Measurements from ENCODE around the gene CKS1B. TPM values are rescaled to one million over a fixed set of nuclear protein-coding genes. Genes with fewer than 3 reads are reported as not detected.

Gene CKS1B
- total RNA-seq, 1 donor from 2014 or later = 158 TPM

DNA sequence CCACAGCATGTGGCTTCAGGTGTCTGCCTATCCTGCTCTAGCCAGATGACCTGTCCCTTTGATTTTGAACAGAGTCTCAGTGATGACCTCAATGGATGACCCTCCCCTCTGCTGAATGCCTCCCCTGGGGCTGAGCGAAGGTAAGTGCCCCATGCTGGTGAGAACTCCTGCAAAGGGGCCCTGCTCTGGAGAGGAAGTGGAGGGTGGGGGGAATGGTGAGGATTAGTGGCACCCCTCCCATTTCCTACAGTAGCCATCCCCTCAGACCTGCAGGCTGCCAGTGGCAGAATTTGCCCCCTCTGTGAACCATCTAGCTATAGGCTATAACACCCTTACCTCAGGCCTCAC, 34.3 kb upstream of the CKS1B start:
- no peak for DNase-seq (ENCODE audit: low spot score)
- H3K4me1 Mint-ChIP-seq (ENCODE audit: low read depth) = peaks cover 84% of the 10 kb centered on the region
- H3K36me3 Mint-ChIP-seq (ENCODE audit: low read depth) = peaks cover 6% of the 10 kb centered on the region
- intact Hi-C loops (cut with micrococcal nuclease) = no loop called here
- peak overlapping the region; percentile 70 for H3K4me3 Mint-ChIP-seq
- no peaks in the 10 kb centered on the region for H3K9me3 Mint-ChIP-seq
- H3K27ac Mint-ChIP-seq = peak overlapping the region; percentile 93
- no peaks in the 10 kb centered on the region for H3K27me3 Mint-ChIP-seq (ENCODE audit: insufficient read depth)

DNA sequence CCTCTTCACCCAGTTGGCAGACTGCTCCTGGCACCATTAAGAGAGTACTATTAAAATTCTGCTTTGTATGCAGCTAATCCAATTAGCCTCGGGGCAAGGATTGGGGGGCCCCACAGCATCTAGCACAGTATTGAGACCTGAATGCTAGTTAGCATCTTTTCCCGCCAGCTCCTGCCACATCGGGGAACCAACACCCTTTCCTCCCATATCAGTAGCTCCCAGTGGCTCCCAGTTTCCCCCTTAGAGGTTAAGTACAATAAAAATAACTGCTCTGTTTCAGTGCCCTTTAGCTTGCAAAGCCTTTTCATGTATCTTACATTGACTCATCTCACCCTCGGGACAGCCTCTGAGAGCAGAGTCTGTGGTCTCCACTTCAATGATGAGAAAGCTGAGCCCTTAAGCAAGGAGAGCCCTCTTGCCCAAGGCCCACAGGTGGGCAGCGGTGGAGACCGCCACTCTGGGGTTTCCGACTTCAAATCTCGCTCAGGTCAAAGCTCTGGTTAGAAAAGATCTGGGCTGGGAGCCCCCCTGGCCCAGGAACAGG, 33.8 kb upstream of the CKS1B start:
- no peak for DNase-seq (ENCODE audit: low spot score)
- peak overlapping the region; percentile 70 for H3K4me3 Mint-ChIP-seq

DNA sequence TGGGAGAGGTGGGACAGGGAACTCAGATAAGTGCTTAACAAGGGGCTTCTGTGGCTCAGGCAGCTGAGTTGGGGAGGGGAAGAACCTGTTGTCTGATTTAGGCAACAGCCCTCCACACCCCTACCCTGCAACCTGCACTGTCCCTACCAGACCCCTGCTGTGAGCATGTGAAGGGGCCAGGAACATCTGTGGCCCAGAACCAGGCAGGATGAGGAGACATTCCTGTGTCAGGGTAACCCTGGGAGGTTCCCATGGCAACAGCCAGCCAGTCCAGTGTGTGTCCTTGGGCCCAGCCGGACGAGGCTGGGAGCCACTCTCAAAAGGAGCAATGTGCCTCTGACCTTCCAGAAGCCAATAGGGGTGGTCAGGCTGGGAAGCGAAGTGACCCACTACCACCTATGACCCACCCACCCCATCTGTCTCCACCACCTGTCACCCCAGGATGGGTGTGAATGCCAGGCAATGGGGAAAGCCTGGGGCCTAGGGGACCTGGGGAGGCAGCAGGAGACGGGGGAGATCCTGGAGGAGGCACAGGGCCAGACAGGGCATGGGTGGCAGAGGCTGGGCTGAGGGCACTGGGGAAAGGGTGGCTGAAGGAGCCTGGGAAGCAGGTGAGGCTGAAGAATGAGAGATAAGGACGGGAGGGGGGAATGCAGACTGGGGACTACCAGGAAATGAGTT, 33.0 kb upstream of the CKS1B start:
- intact Hi-C loops (cut with micrococcal nuclease) = no loop called here
- DNase-seq (ENCODE audit: low spot score) = no peak
- Mint-ChIP-seq H3K36me3 (ENCODE audit: low read depth) (peaks cover 10% of the 10 kb centered on the region), H3K27me3 (ENCODE audit: insufficient read depth) (no peaks in the 10 kb centered on the region), H3K9me3 (no peaks in the 10 kb centered on the region), H3K27ac (peak overlapping the region; percentile 93), H3K4me1 (ENCODE audit: low read depth) (peaks cover 74% of the 10 kb centered on the region), H3K4me3 (peak overlapping the region; percentile 70)

More for the DNA sequence above, 33.8 kb upstream of the CKS1B start:
- intact Hi-C loops (cut with micrococcal nuclease) = no loop called here
- H3K36me3 Mint-ChIP-seq (ENCODE audit: low read depth) = peaks cover 6% of the 10 kb centered on the region
- H3K27ac Mint-ChIP-seq = peak overlapping the region; percentile 93
- no peaks in the 10 kb centered on the region for H3K27me3 Mint-ChIP-seq (ENCODE audit: insufficient read depth)
- H3K4me1 Mint-ChIP-seq (ENCODE audit: low read depth) = peaks cover 78% of the 10 kb centered on the region
- no peaks in the 10 kb centered on the region for H3K9me3 Mint-ChIP-seq

DNA sequence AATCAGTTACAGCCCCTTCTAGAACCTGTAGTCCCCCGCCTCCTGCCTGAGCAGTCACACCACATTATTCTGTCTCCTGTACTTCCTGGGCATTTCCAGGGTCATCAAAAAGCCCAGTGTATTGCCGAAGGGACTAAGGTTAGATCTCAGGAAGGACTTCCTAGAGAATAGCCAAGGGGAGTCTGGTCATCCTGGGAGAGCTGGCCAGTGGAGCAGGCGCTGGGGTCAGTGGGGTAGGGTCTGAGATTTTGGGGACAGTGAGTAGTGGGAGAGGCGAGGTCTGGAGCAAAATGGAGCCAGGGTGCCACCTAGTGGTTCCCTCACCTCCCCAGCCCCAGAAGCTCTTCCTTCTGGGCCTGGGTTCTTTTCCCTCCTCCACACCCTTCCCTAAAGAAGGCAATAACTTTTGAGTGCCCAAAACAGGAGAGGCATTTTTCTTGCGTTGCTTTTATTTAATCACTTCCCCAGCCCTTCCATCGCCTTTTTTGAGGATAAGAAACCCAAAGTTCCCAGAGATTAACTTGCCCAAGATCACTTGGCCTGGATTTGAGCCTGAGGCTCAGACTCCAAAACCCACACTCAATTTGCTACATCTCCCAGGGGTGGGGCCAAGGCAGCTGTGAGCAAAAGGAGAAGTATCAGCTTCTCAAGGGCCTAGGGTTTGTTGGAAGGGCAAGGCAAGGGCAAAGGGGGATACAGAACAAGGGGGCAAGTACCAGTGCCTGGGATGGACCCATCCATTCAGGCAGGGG, 30.7 kb upstream of the CKS1B start:
- H3K9me3 Mint-ChIP-seq = no peaks in the 10 kb centered on the region
- no peaks in the 10 kb centered on the region for H3K27me3 Mint-ChIP-seq (ENCODE audit: insufficient read depth)
- intact Hi-C loops (cut with micrococcal nuclease) = no loop called here
- peak overlapping the region; percentile 93 for H3K27ac Mint-ChIP-seq
- peak; percentile 29 for DNase-seq (ENCODE audit: low spot score)
- H3K36me3 Mint-ChIP-seq (ENCODE audit: low read depth) = peaks cover 18% of the 10 kb centered on the region
- peaks cover 62% of the 10 kb centered on the region for H3K4me1 Mint-ChIP-seq (ENCODE audit: low read depth)
- H3K4me3 Mint-ChIP-seq = peak overlapping the region; percentile 0

DNA sequence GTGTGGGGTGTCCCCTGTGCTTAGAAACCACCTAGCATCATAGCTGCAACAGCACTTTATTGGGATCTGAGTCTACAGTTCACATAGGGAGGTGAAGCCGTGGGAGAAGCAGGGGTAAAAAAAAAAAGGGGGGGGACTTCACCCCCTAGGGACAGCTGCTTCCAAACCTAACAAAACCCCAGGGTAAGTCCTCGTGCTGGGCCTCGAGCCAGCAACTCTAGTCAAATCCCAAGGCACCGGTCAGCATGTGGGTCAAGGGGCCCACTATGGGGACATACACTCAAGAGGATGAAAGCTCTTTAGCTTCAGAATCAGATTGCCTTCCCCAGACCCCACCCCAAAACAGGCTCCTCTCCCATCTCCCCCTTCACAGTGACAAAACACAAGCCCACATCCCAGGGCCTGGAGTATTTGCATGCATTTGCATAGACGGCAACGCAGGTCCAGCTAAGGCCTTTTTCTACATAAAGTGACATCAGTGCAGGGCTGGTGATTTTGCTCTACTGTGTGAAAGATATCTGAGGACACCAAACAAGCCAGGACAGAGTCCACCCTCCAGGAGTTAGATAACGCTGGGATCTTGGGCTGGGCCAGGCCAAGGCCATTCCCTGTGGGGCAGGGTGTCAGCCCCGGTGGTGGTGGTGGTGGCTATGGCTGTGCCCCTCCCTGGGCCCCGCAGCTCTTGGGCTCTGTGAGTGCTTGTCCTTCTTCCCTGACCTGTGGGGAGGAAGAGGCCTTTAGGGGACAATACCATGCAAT, 29.9 kb upstream of the CKS1B start:
- Mint-ChIP-seq H3K4me3 (no peak overlapping the region), H3K27me3 (ENCODE audit: insufficient read depth) (no peaks in the 10 kb centered on the region), H3K4me1 (ENCODE audit: low read depth) (peaks cover 57% of the 10 kb centered on the region), H3K27ac (peak overlapping the region; percentile 93), H3K36me3 (ENCODE audit: low read depth) (peaks cover 18% of the 10 kb centered on the region), H3K9me3 (no peaks in the 10 kb centered on the region)
- intact Hi-C loops (cut with micrococcal nuclease) = no loop called here
- DNase-seq (ENCODE audit: low spot score) = no peak

DNA sequence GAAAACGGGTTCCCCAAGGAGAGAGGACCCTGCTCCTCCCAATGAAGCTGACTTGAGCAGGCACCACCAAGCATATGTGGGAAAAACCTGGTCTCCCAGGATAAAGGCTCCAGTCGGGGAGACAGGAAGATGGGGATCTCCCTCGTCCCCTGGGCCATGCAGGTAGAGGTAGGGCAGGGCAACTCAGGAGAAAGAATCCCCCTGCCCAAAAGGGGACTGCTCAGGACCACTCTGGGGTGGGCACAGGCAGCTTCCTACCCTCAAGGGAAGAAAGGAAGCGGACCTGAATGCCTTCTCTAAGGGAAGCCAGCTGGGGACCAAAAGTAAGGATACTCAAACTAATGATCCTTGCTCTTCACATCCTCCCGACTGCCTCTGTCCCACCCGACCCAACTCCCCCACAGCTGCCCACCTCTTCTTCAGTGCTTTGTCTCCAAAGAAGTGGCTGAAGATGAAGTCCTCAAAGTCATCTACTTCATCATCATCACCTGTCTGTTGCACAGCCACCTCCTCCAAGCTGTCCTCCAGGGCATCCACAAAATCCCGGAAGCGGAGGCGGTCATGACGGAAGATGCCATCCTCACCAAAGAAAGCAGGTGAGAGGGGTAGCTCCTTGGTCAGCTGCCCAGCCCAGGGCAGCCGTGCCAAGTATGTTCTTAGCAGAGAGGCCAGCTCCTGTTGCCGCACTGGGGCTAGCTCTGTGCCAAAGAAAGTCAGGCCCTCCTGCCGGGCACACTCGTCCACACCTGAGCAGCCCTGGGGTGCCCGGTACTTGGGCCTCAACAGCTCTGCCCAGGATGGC, 29.1 kb upstream of the CKS1B start:
- Mint-ChIP-seq H3K4me3 (no peak overlapping the region), H3K36me3 (ENCODE audit: low read depth) (peaks cover 19% of the 10 kb centered on the region), H3K27me3 (ENCODE audit: insufficient read depth) (no peaks in the 10 kb centered on the region), H3K27ac (no peak overlapping the region), H3K9me3 (no peaks in the 10 kb centered on the region), H3K4me1 (ENCODE audit: low read depth) (peaks cover 52% of the 10 kb centered on the region)
- intact Hi-C loops (cut with micrococcal nuclease) = no loop called here
- DNase-seq (ENCODE audit: low spot score) = no peak

DNA sequence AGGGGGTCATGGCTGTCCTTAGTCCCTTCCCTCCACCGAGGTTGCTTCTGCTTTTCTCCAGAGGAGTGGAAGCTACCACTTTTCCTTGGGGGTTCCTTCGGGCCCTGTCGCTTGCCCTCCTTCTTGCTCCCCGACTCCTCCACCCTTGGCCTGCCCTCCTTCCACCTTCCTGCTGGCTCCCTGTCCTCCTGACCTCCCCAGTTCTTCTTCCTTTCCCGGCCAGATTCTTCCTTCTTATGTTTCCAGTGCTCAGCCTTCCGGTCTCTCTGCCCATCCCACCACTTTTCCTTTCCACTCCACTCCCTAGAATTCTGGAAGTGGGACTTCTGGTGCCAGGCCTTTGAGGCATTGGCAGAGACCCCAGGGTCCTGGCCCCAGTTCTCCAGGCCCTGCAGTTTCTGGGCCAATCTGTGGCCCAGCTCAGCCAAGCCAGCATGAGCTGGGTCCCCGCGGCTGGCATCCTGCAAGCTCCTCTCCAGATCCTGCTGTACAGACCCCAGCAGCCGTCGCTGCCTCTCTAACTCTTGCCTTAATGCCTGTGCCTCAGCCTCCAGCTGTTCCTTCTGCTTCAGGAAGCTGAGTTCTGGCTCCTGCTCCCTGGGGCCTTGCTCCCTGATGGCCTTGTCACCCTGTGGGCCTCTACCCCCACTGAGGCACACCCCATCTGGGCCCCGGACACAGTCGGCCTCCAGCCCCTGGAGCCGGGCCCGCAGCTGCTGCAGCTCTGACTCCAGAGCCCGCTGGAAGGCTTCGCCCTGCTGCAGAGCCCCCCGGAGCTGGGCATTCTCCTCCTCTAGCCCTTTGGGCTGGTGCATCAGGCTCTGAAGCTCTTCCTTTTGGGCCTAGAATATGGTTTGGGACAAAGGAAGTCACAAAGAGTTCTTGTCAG, 28.3 kb upstream of the CKS1B start:
- no peak for DNase-seq (ENCODE audit: low spot score)
- intact Hi-C loops (cut with micrococcal nuclease) = no loop called here
- peaks cover 52% of the 10 kb centered on the region for H3K4me1 Mint-ChIP-seq (ENCODE audit: low read depth)
- H3K9me3 Mint-ChIP-seq = no peaks in the 10 kb centered on the region
- peak overlapping the region; percentile 60 for H3K27ac Mint-ChIP-seq
- H3K36me3 Mint-ChIP-seq (ENCODE audit: low read depth) = peaks cover 23% of the 10 kb centered on the region
- no peak overlapping the region for H3K4me3 Mint-ChIP-seq
- no peaks in the 10 kb centered on the region for H3K27me3 Mint-ChIP-seq (ENCODE audit: insufficient read depth)

DNA sequence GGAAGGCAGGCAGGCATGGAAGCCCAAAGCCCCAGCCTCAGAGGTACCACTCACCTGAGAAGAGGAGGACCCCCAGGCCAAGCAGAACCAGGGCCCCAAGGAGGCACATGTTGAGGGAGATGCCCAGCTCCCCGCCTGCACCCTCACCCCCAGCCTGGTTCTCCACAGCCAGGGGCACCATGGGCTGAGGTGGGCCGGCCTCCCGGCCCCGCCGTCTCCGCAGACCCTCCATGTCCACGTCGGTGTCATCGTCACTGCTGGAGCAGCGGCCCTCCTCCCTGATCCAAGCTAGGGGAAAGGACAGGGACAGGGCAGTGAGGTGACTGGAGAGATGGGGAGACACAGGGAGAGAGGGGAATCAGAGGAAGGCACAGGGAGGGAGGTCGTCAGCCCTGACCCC, 26.4 kb upstream of the CKS1B start:
- H3K9me3 Mint-ChIP-seq = no peaks in the 10 kb centered on the region
- H3K4me1 Mint-ChIP-seq (ENCODE audit: low read depth) = peaks cover 47% of the 10 kb centered on the region
- H3K4me3 Mint-ChIP-seq = no peak overlapping the region
- no peak for DNase-seq (ENCODE audit: low spot score)
- H3K36me3 Mint-ChIP-seq (ENCODE audit: low read depth) = peaks cover 23% of the 10 kb centered on the region
- H3K27me3 Mint-ChIP-seq (ENCODE audit: insufficient read depth) = no peaks in the 10 kb centered on the region
- intact Hi-C loops (cut with micrococcal nuclease) = no loop called here
- H3K27ac Mint-ChIP-seq = no peak overlapping the region

DNA sequence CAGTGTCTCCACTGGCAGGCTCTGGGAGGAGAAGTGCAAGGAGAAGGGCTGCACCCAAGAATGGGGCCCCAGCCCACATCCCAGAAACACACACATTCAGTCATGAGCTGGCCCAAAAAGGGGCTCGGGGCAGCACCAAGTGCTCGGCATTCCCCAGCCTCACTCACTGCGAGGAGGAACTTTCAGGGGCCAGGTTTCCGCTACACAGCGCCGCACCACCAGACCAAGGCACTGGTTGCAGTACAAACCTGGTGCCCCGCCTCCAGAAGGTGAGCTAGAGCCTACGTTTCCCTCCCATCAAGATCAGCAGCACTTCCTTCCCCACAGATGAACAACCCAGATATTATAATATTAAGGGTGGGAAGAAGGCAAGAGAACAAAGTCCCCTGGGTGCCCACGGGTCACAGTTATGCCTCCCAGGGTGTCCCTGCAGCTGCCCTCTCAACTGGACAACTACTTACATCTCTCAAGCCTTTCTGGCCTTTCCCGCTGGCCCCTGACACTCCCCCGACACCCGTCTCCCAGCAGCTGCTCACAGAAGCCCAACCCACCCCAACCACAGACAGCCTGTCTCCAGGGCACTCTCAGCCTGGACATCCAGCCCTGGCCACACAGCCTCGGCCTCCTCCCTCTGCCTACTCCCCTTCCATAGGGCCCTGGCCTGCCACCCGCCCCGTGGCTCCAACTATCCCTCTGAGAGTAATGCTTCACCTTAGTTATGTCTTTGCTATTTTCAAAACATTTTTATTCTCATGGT, 22.4 kb upstream of the CKS1B start:
- peaks cover 67% of the 10 kb centered on the region for H3K4me1 Mint-ChIP-seq (ENCODE audit: low read depth)
- H3K27me3 Mint-ChIP-seq (ENCODE audit: insufficient read depth) = peaks cover 2% of the 10 kb centered on the region
- peak overlapping the region; percentile 79 for H3K4me3 Mint-ChIP-seq
- H3K9me3 Mint-ChIP-seq = no peaks in the 10 kb centered on the region
- DNase-seq (ENCODE audit: low spot score) = peak; percentile 47
- H3K36me3 Mint-ChIP-seq (ENCODE audit: low read depth) = peaks cover 19% of the 10 kb centered on the region
- H3K27ac Mint-ChIP-seq = peak overlapping the region; percentile 88
- intact Hi-C loops (cut with micrococcal nuclease) = no loop called here

DNA sequence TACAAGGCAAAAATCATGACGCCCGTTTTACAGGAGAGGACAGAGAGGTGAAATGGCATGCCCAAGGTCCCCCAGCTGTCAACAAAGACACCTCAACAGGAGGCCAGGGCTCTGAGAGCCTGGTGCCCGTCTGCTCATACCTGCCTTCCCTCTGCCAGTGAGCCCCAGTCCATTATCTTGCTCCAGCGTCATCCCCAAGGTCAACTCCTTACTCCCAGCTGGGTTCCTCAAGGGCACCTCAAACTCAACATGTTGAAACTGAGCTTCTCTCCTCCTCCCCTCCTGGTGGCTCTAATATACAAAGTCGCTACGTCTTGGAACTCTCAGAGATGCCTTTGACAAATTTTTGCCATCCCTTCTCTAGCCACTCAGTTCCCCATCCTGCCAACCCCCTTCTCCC, 21.8 kb upstream of the CKS1B start:
- intact Hi-C loops (cut with micrococcal nuclease) = no loop called here
- Mint-ChIP-seq H3K4me3 (peak overlapping the region; percentile 79), H3K36me3 (ENCODE audit: low read depth) (peaks cover 18% of the 10 kb centered on the region), H3K9me3 (no peaks in the 10 kb centered on the region), H3K27me3 (ENCODE audit: insufficient read depth) (peaks cover 2% of the 10 kb centered on the region), H3K27ac (peak overlapping the region; percentile 88), H3K4me1 (ENCODE audit: low read depth) (peaks cover 67% of the 10 kb centered on the region)
- DNase-seq (ENCODE audit: low spot score) = no peak

DNA sequence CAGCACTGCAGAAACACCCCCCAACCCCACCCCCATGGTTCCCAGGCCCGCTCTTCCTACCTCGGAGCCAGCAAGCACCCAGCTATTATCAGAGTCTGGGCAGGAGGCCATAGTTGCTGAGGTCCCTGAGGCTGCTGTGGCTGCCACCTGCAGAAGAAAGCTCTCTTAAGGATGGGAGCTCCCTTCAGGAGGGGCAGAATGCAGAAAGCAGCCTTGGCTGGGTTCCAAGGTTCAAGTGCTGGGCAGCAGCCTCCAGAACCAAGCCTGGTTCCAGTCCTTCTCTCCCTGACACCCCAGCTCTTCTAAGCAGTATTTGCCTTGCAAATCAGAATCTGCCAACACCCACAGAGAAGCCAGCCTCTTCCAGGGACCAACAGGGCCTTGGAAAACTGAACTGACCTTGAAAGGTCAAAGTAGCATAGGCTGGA, 20.9 kb upstream of the CKS1B start:
- peak overlapping the region; percentile 100 for H3K27ac Mint-ChIP-seq
- no peaks in the 10 kb centered on the region for H3K9me3 Mint-ChIP-seq
- no peak for DNase-seq (ENCODE audit: low spot score)
- H3K36me3 Mint-ChIP-seq (ENCODE audit: low read depth) = peaks cover 16% of the 10 kb centered on the region
- H3K4me3 Mint-ChIP-seq = peak overlapping the region; percentile 94
- H3K27me3 Mint-ChIP-seq (ENCODE audit: insufficient read depth) = peaks cover 2% of the 10 kb centered on the region
- intact Hi-C loops (cut with micrococcal nuclease) = loop anchor here (2.0 kb wide), 1 partner anchor 395 kb away; the partner anchor contains the start of gene UBE2Q1
- H3K4me1 Mint-ChIP-seq (ENCODE audit: low read depth) = peaks cover 68% of the 10 kb centered on the region

All from activated T-helper 1 cell treated with anti-CD3 and anti-CD28 coated beads, Interleukin-12 subunit alpha, Interleukin-12 subunit beta, Interleukin-2, Interleukin-4 antibody, amounts not matched to agents 30 ng/mL and 10 ng/mL and 1 ng/mL, durations not matched to agents 14 hours and 24 hours and 36 hours (primary cell).